Esophagus muscularis mucosa (tissue), 4 donors: ENCODE results near the gene NEK8. TPM values are rescaled to one million over a fixed set of nuclear protein-coding genes. Genes with fewer than 3 reads are reported as not detected.

ENCODE experiments used
- DNase-seq: peaks from one replicate; pipeline ENCODE4 v3.0.0-alpha.2; 2017; ENCODE audit errors: extremely low spot score
- H3K27ac ChIP-seq, 4 donors: fragments of 200-600 bp; sonication (generic); replicated peaks in 1 of 4; 1 replicate in 3 of 4; 2 replicates in 1 of 4; pipeline ENCODE4 v1.5.1; 2016 to 2019; ENCODE audit warnings: mild to moderate bottlenecking in 1 of 4
- H3K27me3 ChIP-seq, 4 donors: fragments of 200-600 bp; sonication (generic); one replicate each; pipeline versions ENCODE4 v1.5.1 to v1.6.0; 2016 to 2019
- H3K36me3 ChIP-seq, 4 donors: fragments of 200-600 bp; sonication (generic); one replicate each; pipeline ENCODE4 v1.5.1; 2016 to 2019
- H3K4me1 ChIP-seq, 4 donors: fragments of 200-600 bp; sonication (generic); one replicate each; pipeline ENCODE4 v1.5.1; 2016 to 2019
- H3K4me3 ChIP-seq, 4 donors: fragments of 200-600 bp; sonication (generic); 1 replicate in 2 of 4; 2 replicates in 2 of 4; pipeline ENCODE4 v1.5.1; 2016 to 2019; ENCODE audit warnings: mild to moderate bottlenecking in 4 of 4, moderate library complexity in 1 of 4
- H3K9me3 ChIP-seq, 4 donors: fragments of 200-600 bp; sonication (generic); 1 replicate in 3 of 4; 2 replicates in 1 of 4; pipeline ENCODE4 v1.5.1; 2016 to 2019
- EP300 ChIP-seq: sonication (generic); formaldehyde crosslinking; IDR thresholded peaks from one replicate; pipeline ENCODE4 v1.6.1; 2017; ENCODE audit warnings: antibody characterized with exemption
- POLR2A ChIP-seq: fragments of 450-650 bp; IDR thresholded peaks from one replicate; pipeline ENCODE4 v1.6.1; 2017; ENCODE audit warnings: antibody characterized with exemption, moderate library complexity, mild to moderate bottlenecking, low read depth
- POLR2AphosphoS5 ChIP-seq, 2 donors: sonication (generic); formaldehyde crosslinking; IDR thresholded peaks; one replicate each; pipeline ENCODE4 v1.6.1; 2017; ENCODE audit warnings: antibody characterized with exemption in 2 of 2
- WGBS: methylation state at CpG from one replicate; pipeline ENCODE4 v1.1.5; 2018; 5-methylcytosine and 5-hydroxymethylcytosine counted together
- intact Hi-C: fragments of 100-400 bp; cut with DNase I; formaldehyde crosslinking; loops from one replicate; pipeline ENCODE4 v1.15.1; 2023
- total RNA-seq, 4 donors: library from RNA; depleted of rRNA; stranded (reverse); fragments of >200 nt; gene quantifications; one replicate each; pipeline versions ENCODE4 v1.1.0 to v1.2.1, GENCODE V29; 2016
- TF ChIP-seq, protein P1 (sequence below), 3 experiments: fragments of 200-600 bp in 2 of 3; fragments of 450-650 bp in 1 of 3; sonication (generic) in 2 of 3; IDR thresholded peaks; one replicate each; pipeline ENCODE4 v1.5.1; 2017 to 2019; ENCODE audit warnings: antibody characterized with exemption in 3 of 3, mild to moderate bottlenecking in 2 of 3, moderate library complexity in 1 of 3

The NEK8 gene
- total RNA-seq, 4 donors from 2014 or later = 0.83 to 2.1 (median 1.6) TPM

- peaks cover 0 to 6% (median 0%) of the 10 kb centered on the region in 4 donors for H3K36me3 ChIP-seq
- no peaks in the 10 kb centered on the region for H3K4me1 ChIP-seq
- intact Hi-C loops = no loop called here
- H3K27ac ChIP-seq = no peak overlapping the region
- TF ChIP-seq POLR2A (no peak), POLR2AphosphoS5 (IDR thresholded peaks at IDR 0.05) (no peak), EP300 (no peak)
- TF ChIP-seq, protein P1, sequence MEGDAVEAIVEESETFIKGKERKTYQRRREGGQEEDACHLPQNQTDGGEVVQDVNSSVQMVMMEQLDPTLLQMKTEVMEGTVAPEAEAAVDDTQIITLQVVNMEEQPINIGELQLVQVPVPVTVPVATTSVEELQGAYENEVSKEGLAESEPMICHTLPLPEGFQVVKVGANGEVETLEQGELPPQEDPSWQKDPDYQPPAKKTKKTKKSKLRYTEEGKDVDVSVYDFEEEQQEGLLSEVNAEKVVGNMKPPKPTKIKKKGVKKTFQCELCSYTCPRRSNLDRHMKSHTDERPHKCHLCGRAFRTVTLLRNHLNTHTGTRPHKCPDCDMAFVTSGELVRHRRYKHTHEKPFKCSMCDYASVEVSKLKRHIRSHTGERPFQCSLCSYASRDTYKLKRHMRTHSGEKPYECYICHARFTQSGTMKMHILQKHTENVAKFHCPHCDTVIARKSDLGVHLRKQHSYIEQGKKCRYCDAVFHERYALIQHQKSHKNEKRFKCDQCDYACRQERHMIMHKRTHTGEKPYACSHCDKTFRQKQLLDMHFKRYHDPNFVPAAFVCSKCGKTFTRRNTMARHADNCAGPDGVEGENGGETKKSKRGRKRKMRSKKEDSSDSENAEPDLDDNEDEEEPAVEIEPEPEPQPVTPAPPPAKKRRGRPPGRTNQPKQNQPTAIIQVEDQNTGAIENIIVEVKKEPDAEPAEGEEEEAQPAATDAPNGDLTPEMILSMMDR (IDR thresholded peaks at IDR 0.05) = no peak
- WGBS = 100% methylated on average over 1 of the region's 12 CpGs
- H3K27me3 ChIP-seq = no peaks in the 10 kb centered on the region
- H3K9me3 ChIP-seq = no peaks in the 10 kb centered on the region
- no peak overlapping the region for H3K4me3 ChIP-seq
- no peak for DNase-seq
Measured at GRCh38 chr17:28737316-28737715, 8.7 kb downstream of the NEK8 start.

GRCh38 chr17:28737770-28738679 lies 9.4 kb downstream of the NEK8 start:
- Histone ChIP-seq H3K27me3 (no peaks in the 10 kb centered on the region), H3K4me3 (no peak overlapping the region), H3K36me3 (peaks cover 0 to 6% (median 0%) of the 10 kb centered on the region in 4 donors), H3K9me3 (no peaks in the 10 kb centered on the region), H3K4me1 (peaks cover 1 to 7% (median 5%) of the 10 kb centered on the region in 4 donors), H3K27ac (no peak overlapping the region)
- intact Hi-C loops = no loop called here
- TF ChIP-seq, protein P1 (IDR thresholded peaks at IDR 0.05) = no peak
- no peak for TF ChIP-seq POLR2A
- TF ChIP-seq POLR2AphosphoS5 (IDR thresholded peaks at IDR 0.05) = no peak
- TF ChIP-seq EP300 = no peak
- 82% methylated on average over 10 of the region's 22 CpGs for WGBS
- DNase-seq = no peak

DNA sequence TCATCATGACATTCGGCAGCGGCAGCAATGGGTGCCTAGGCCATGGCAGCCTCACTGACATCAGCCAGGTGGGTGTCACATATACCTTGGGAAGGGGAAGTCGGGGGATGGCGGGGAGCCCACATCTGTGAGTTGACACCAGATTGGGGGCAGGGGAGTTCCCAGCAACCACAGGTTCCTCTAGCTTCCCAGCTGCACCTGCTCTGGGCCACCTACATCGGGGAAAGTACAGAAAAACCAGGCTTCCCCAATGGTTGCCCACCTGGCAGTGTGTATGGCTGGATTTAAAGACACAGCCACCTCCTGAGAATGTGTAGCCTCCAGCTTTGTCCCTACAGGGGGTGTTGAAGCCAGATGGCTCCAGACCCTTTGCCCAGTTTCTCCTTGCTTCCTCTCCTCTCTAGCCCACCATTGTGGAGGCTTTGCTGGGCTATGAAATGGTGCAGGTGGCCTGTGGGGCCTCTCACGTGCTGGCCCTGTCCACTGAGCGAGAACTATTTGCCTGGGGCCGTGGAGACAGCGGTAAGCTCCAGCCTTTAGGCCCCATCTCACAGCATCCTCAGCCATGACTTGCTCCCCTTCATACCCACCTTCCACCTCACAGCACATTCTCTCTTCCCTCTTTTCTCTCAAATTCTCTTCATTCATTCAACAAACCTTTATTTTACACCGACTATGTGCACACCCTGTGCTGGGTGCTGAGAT lies 10.2 kb downstream of the NEK8 start:
- no peak for TF ChIP-seq POLR2A
- no peak for TF ChIP-seq POLR2AphosphoS5 (IDR thresholded peaks at IDR 0.05)
- no peak overlapping the region for H3K27ac ChIP-seq
- WGBS = 79% methylated on average over 9 of the region's 10 CpGs
- H3K4me3 ChIP-seq = no peak overlapping the region
- no peak for DNase-seq
- no peaks in the 10 kb centered on the region for H3K27me3 ChIP-seq
- H3K9me3 ChIP-seq = no peaks in the 10 kb centered on the region
- intact Hi-C loops = no loop called here
- peaks cover 6 to 13% (median 11%) of the 10 kb centered on the region in 4 donors for H3K4me1 ChIP-seq
- H3K36me3 ChIP-seq = peaks cover 0 to 6% (median 0%) of the 10 kb centered on the region in 4 donors

DNA sequence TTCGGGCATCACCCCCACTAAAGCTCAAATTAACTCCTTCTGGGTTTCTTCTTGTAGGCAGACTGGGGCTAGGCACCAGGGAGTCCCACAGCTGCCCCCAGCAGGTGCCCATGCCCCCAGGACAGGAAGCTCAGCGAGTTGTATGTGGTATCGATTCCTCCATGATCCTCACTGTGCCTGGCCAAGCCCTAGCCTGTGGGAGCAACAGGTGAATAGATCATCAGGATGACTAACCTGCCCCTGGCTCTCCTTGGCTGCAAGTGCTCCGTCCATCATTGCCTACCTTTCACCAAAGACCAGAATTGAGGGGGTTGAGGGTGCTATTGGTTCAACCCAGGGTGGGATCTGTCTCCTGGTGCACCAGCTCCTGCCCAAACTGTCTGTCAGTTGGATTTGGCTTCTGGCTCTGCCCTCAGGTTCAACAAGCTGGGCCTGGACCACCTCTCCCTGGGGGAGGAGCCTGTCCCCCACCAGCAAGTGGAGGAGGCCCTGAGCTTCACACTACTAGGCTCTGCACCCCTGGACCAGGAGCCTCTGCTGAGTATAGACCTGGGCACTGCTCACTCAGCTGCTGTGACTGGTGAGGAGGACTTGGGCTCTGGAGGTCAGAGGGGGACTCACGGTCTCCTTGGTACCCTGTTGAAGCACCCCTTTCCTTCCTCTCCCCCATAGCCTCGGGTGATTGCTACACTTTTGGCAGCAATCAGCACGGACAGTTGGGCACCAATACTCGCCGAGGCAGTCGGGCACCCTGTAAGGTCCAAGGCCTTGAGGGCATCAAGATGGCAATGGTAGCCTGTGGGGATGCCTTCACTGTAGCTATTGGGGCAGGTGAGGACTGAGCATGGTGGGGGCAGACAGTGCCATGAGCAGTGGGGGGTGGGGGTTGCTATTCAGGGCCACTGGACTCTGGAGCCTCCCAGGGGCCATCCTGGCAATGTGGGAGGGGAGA lies 12.1 kb downstream of the NEK8 start:
- intact Hi-C loops = no loop called here
- no peak for DNase-seq
- Histone ChIP-seq H3K9me3 (no peaks in the 10 kb centered on the region), H3K36me3 (no peaks in the 10 kb centered on the region), H3K27ac (no peak overlapping the region), H3K27me3 (no peaks in the 10 kb centered on the region), H3K4me1 (peaks cover 23 to 31% (median 29%) of the 10 kb centered on the region in 4 donors), H3K4me3 (no peak overlapping the region)
- WGBS = 83% methylated on average over 4 of the region's 10 CpGs
- no peak for TF ChIP-seq EP300
- no peak for TF ChIP-seq POLR2AphosphoS5 (IDR thresholded peaks at IDR 0.05)
- TF ChIP-seq, protein P1 (IDR thresholded peaks at IDR 0.05) = no peak
- no peak for TF ChIP-seq POLR2A
